HepG2 (cell line): Measurements from ENCODE around the gene ZMIZ2.

ENCODE experiments used
- EP300 ChIP-seq, 3 experiments: sonication (generic) in 1 of 3; formaldehyde crosslinking in 1 of 3; IDR thresholded peaks; 2 replicates each; pipeline versions ENCODE4 v1.5.1 to v1.6.1; 2011 to 2020; ENCODE audit warnings: low read depth in 2 of 3, low read length in 2 of 3, borderline replicate concordance in 1 of 3, improper control_type of control experiment in 1 of 3, mild to moderate bottlenecking in 1 of 3, missing genetic modification reagents in 1 of 3, moderate library complexity in 1 of 3
- FOXJ3 ChIP-seq: sonication (generic); formaldehyde crosslinking; IDR thresholded peaks from 2 replicates; pipeline ENCODE4 v1.4.0; 2020; ENCODE audit warnings: missing genetic modification reagents, mild to moderate bottlenecking, borderline replicate concordance
- PAF1 ChIP-seq: IDR thresholded peaks from 2 replicates; pipeline ENCODE4 v1.6.1; 2016; ENCODE audit warnings: missing genetic modification reagents, missing compliant biosample characterization
- TBP ChIP-seq: sonication (generic); formaldehyde crosslinking; IDR thresholded peaks from 2 replicates; pipeline ENCODE4 v1.5.0; 2020; ENCODE audit warnings: missing genetic modification reagents
- TF ChIP-seq, protein P1 (sequence below): sonication (generic); formaldehyde crosslinking; conservative IDR thresholded peaks from 2 replicates; pipeline ENCODE4 v1.5.0; 2020; ENCODE audit warnings: missing genetic modification reagents
- TF ChIP-seq, protein P2 (sequence below): sonication (generic); formaldehyde crosslinking; IDR thresholded peaks from 2 replicates; pipeline ENCODE4 v1.4.0; 2020; ENCODE audit warnings: missing genetic modification reagents
- TF ChIP-seq, protein P3 (sequence below): IDR thresholded peaks from 2 replicates; pipeline ENCODE4 v1.6.1; 2012; ENCODE audit warnings: inconsistent platforms

DNA sequence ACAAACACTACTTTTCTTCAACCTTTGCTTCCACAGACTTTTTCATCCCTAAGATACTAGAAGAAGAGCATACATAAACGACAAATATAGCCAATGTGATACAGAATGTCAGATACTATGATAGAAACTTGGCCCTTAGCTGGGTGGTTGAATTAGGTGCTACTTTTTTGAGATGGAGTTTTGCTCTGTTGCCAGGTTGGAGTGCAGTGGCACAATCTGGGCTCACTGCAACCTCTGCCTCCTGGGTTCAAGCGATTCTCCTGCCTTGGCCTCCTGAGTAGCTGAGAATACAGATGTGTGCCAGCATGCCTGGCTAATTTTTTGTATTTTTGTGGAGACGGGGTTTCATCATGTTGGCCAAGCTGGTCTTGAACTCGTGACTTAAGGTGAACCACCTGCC, 51.3 kb downstream of the ZMIZ2 start:
- no peak for TF ChIP-seq FOXJ3 (CRISPR knock-in tag)
- no peak for TF ChIP-seq EP300 (IDR thresholded peaks at IDR 0.05; ENCODE audit: low read depth in 2 of 2, low read length in 2 of 2)
- no peak for TF ChIP-seq EP300 (CRISPR knock-in tag; IDR thresholded peaks at IDR 0.05; ENCODE audit: borderline replicate concordance)
- TF ChIP-seq TBP (CRISPR knock-in tag), result no peak
- TF ChIP-seq, protein P1, sequence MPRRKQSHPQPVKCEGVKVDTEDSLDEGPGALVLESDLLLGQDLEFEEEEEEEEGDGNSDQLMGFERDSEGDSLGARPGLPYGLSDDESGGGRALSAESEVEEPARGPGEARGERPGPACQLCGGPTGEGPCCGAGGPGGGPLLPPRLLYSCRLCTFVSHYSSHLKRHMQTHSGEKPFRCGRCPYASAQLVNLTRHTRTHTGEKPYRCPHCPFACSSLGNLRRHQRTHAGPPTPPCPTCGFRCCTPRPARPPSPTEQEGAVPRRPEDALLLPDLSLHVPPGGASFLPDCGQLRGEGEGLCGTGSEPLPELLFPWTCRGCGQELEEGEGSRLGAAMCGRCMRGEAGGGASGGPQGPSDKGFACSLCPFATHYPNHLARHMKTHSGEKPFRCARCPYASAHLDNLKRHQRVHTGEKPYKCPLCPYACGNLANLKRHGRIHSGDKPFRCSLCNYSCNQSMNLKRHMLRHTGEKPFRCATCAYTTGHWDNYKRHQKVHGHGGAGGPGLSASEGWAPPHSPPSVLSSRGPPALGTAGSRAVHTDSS (CRISPR knock-in tag), result no peak
- TF ChIP-seq, protein P2, sequence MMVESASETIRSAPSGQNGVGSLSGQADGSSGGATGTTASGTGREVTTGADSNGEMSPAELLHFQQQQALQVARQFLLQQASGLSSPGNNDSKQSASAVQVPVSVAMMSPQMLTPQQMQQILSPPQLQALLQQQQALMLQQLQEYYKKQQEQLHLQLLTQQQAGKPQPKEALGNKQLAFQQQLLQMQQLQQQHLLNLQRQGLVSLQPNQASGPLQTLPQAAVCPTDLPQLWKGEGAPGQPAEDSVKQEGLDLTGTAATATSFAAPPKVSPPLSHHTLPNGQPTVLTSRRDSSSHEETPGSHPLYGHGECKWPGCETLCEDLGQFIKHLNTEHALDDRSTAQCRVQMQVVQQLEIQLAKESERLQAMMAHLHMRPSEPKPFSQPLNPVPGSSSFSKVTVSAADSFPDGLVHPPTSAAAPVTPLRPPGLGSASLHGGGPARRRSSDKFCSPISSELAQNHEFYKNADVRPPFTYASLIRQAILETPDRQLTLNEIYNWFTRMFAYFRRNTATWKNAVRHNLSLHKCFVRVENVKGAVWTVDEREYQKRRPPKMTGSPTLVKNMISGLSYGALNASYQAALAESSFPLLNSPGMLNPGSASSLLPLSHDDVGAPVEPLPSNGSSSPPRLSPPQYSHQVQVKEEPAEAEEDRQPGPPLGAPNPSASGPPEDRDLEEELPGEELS (CRISPR knock-in tag), result no peak
- TF ChIP-seq PAF1 (CRISPR knock-in tag), result no peak
- TF ChIP-seq, protein P3, sequence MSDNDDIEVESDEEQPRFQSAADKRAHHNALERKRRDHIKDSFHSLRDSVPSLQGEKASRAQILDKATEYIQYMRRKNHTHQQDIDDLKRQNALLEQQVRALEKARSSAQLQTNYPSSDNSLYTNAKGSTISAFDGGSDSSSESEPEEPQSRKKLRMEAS, result no peak
